Ecto neural progenitor cell (in vitro differentiated cells): ENCODE data around the gene COPS3.

ENCODE experiments used
- DNase-seq: peaks from one replicate; pipeline ENCODE4 v3.0.0-alpha.2; 2018; ENCODE audit warnings: low spot score

The COPS3 gene

DNA sequence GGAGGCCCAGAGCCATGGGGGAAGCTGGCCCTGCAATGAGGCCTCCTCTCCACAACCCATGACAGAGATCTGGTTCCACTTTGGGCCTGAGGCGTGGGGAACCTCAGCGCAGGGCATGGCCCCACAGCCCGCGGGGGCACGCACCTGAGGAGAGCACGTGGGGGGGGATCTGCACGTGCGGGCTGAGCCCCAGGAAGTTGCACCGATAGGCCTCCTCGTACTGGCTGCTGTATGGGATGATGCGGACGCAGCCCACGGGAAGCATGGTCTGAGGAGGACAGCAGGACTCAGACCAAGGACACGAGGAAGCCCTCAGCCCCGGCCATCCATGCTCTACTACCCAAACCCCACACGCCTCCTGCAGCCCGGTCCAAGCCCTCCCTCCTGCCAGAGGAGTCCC, 64.8 kb downstream of the COPS3 start:
- no peak for DNase-seq

DNA sequence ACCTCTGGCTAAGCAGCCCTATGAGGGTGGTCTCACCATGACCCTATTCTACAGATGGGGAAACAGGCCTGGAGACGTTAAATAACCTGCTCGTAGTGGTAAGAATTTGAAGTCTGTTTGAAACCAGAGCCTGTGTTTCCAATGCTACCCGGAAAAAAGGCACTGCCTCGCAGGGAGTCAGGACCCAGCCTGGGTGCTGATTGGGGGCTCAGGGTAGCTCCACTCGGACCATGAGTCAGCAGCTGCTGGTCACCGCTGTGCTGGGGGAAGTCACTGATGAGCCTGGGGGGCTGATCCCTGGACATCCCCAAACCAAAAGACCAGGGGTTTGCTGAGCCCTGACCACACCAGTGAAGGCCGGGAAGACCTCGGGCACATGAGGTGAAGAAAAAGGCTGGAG, 65.5 kb downstream of the COPS3 start:
- no peak for DNase-seq

DNA sequence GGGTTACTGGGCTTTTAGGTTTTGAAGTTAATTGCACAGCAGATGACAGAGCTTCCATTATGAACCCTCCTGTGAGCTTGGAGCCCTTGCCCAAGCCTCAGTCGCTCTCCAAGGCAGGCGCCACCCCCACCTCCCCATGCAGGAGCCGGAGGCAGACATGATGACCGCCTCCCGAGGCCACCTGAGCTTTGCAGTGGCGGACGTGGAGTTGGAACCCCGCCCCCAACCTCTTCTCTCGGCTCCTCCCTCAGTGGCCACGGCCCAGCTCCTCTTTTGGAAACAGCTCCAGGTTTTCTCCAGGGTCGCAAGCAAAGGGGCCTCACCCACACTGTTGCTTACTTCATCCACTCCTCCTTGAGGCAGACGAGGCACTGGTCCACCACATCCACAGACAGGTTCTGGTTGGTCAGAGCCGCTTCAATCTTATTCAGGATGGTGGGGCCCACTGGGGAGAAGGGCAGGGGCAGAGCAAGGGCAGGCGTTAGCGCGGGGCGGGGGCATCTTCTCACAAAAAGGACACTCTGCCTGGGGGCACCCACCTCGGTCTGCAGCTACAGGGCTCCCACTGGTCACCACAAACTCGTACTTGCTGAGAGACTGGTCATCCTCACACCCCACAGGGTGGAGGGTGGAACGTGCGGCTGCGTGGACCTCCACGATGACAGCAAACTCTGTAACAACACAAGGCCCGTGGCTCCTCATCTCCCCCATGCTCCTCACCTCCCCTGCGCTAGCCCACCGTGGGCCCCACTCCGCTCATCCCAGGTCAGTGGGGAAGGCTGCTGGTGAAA, 66.2 kb downstream of the COPS3 start:
- no peak for DNase-seq

DNA sequence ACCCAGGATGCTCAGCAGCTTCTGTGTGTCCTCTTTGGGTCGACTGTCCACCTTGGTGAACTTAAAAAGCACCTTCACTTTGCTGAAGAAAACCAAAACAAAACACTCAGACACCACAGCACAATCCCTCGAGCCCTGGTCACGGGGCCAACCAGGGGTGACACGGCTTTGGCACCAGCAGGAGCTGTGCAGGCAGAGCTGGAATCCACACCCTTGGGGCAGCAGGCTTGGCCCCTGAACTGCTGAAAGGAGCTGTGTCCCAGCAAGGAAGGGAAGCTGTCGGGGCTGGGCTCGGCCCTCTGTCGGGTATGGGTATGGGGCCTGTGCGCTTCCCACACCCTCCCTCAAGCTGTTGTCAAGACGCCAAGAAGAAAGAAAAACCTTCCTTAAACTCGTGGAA, 67.3 kb downstream of the COPS3 start:
- peak; percentile 47 for DNase-seq

DNA sequence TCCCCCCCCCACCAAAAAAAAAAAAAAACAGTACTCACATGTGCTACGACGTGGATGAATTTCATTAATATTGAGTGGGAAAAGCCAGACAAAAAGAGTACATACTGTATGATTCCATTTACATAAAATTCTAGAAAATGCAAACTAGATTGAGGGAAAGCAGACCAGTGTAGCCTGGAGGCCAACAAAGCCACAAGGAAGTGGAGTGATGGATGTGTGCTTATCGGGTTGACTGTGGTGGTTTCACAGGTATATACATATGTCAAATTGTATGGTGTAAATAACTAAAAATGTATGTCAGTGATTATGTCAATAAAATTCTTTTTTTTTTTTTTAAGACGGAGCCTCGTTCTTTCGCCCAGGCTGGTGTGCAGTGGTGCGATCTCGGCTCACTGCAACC, 73.0 kb downstream of the COPS3 start:
- no peak for DNase-seq

DNA sequence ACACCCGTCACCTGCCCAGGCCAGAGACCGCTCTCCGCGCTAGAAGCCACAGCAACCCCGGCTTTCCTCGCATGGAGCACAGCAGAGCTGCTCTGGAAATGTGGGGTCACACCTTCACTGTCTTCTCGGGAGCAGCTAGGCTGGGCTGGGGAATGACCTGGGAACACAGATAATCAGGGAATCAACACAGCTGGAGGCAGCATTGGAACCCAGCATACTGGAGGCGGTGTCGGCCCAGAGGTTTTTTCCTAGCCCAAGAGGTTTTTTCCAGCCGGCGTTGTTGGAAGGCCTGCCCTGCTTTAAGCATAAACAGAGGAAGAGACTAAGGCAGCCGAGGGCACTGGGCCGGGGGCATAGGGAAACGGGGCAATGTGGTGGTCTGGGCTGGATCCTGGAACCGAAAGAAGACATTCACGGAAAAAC, 74.1 kb downstream of the COPS3 start:
- no peak for DNase-seq

DNA sequence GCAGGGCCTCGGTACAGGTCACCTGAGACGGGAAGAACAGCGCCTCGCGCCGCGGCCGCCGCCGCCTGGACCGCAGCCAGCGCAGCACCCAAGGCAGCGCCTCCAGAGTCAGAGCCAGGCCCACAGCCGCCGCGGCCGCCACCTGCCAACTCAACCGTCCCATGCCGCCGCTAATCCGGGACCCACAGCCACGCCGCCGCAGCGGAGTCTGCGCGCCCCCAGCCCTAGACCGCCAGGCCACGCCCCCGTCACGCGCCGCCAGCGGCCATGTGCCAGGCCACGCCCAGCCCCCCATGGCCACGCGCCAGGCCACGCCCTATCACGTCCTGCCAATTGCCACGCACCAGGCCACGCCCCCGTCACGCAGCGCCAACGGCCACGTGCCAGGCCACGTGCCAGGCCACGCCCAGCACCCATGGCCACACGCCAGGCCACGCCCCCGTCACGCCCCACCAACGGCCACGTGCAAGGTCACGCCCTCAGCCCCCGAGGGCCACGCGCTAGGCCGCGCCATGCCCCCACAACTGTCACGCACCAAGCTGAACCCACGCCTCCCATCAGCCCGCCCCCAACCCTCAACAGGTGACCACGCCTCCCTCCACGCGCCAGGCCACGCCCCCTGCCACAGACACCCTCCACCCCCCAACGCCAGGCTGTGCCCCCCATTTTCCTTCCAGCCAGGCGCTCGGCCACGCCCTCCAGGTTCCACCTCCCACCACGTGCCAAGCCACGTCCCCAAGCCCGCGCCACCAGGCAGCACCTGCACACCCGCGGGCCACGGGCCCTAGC, 74.7 kb downstream of the COPS3 start, which contains the start of gene PLD6:
Gene PLD6 (minus strand): TSS at position 210 of the 789 bp plus-strand sequence. CDS start 47 bp downstream, at position 163.
- DNase-seq = peak; percentile 48

DNA sequence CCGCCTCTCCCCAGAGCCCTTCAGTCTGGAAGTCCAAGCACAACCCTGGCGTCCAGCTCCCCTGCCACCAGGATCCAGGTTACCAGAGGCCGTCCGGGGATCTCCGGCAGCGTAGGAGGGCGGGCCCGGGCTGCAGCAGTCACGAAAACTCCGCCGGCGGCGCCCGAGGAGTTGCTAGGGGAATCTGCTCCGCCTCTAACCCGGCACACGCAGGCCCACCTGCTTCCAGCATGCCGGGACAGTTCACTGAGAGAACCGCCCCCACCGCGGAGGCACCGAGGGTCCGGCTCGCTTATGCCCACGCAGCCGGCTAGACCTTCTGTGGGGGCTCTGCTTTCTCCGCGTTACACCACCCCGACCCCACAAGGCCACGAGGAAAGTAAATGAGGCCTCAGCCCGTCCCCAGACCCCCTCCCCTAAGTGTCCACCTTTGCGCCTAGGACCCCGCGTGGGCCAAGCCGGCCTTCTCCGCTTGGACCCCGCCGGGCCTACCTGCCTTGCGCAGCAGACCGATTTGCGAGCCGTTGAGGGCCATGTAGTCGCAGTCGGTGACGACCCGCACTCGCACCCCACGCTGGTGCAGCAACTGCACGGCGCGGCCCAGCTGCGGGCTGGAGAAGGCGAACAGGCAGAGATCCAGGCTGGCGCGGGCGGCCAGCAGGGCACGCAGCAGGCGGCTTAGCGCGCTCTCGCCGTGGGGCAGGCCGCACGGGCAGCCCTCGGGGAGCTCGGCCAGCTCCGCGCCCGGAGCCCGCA, 75.5 kb downstream of the COPS3 start:
- peak; percentile 51 for DNase-seq

DNA sequence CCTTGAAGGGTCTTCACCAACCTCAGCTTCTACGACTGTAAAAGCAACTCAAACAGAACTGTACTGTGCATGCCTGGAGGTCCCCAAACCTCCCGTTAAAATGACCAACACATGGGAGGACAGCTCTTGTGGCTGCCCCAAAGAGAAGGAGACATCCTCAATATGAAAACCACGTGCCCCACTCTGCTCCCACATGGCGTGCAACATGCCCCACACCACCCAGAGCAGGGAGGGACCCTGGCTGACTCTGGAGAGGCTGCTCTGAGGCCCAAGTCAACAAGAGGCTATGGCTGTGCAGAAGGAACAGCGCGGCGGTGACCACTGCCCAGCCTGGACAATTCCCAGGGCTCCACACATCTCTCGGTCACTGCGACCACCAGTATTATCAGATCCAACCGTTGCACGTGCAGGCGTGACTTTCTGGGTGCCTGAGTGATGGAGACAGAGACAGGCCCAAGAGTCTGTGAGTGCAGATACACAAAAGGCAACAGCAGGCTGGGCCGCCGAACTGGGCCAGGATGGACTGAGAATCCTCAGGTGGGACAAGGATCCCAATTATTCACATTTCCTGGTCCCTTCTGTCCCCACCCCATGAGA, 76.3 kb downstream of the COPS3 start:
- DNase-seq = no peak

DNA sequence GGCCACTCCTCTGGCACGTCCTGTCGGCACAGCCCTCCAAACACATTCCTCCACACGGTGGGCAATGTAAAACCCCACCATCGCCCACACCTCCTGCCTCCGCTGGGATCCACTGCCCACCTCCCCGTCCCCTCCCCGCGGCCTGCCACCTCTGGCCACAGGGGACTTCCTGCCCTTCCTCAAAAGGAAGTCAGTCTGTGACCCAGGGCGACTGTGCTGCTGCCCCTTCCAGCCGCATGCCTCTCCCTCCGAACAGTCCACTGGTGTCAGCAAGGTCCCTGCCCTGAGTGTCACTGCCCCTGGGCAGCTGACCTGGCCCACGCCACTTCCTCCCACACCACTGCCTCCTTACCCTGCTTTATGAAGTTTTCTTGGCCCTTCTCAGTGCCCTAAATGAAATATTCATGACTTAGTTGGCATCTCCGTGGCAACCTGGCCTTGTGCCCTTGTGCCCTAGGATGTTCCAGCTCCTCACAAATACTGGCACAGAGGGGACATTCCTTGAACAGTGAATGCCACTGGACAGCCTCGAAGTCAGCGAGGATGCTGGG, 76.9 kb downstream of the COPS3 start:
- no peak for DNase-seq

DNA sequence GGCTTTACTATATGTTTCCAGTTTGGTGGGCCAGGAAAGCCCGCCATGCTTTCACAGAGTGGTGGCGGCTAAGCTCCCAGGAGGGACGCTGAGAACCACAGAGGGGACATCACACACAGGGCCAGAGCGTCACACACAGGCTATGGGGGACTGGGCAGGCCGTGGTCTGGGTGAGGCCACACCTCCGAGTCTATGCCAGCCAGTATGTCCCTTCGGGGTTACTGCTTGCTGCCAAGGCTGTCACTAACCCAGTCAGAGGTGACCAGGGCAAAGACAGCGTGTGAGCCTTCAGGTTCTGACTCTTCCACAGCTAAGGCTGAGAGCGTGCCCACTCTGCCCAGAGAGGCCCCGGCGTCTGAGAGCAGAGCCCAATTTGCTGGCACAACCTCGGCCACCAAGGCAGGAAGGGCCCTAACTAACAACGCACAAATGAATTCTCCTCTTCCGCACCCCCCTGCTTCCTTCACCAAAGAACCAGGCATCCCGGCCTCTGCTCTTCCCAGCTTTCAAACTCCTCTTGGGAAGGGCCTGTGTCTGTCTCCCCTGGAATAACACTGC, 77.8 kb downstream of the COPS3 start:
- DNase-seq = no peak

DNA sequence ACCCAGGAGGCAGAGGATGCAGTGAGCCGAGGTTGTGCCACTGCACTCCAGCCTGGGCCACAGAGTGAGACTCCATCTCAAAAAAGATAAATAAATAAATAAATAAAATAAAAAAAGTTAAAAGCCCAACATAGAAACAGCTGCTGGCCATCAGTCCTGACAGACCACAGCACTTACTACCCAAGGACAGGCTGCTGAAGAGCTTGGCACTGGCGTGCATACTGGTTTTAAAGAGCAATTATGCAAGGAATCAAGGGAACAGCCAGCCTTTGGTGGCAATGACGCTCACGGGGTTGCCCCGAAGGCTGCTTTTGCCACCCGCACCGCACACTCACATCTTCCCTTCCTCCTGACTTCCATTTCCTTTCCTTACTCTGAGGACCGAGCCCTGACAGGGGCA, 79.1 kb downstream of the COPS3 start:
- no peak for DNase-seq

DNA sequence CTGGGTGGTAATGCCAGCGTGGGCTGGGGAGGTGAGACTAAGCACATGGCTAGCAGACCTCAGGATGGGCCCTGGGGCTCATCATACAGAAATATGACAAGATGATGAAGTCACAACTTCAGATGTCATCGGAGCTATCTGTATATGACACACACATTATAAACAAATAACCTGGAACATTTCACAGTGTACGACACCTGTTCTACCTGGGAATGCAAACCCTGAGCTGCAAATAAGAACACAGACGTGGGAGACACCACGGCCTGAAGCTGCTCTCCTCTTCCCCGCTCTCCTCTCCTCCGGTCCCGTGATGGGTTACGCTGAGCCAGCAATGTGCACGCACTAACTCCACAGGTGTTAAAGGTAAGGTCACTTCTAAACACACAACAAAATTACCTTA, 79.8 kb downstream of the COPS3 start:
- no peak for DNase-seq

DNA sequence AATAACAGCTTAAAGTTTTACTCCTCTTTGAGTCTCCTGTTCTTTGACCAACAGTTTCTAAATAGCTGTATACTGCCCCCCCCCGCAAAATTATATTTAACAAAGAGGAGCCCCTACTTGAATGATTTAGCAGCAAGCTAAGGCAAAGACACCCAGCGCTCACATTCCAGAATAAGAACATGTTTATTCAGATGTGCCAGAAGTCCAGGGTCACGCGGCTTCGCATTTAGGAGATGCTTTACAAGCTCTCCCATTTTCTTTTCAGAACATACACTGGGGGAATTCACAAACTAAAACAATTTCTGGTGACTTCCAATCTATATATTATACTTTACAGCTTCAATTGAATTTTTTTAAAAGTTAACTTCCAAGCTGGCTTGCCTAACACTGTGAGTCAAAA, 80.2 kb downstream of the COPS3 start:
- no peak for DNase-seq

DNA sequence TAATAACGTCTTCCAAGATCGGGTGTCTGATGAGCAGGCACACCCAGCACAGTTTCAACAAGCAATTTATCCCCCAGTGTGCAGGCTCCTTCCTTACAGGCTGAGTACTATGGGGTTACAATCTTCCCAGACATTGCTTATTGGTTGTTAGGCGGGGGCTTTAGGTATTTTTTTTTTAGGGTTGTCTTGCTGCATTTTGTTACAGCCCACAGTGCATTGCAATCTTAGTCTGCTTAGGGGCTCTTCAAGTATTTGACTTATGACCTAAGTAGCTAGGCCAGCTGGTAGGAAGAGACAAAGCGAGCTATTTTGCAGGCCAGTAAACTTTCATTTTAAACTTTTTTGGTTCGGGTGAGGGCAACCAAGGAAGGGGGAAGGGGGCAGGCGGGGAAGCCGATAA, 80.7 kb downstream of the COPS3 start:
- DNase-seq = no peak

DNA sequence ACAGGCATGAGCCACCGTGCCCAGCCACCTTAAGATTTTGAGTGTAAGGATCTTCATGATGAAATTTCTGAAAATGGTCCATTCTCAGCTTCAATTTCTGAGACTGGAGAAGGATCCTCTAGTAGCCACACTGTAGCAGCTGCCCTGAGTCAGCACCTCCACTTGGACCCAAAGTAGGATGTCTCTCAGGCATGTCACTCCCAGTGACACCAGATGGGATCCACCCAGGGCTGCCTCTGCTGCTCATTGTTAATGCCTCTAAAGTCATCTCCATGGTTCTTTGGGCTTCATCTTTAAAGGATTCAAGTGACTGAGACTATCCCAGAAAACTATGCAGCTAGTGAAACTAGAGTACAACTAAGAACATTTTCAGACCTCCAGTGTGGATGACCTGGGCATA, 82.8 kb downstream of the COPS3 start:
- no peak for DNase-seq

DNA sequence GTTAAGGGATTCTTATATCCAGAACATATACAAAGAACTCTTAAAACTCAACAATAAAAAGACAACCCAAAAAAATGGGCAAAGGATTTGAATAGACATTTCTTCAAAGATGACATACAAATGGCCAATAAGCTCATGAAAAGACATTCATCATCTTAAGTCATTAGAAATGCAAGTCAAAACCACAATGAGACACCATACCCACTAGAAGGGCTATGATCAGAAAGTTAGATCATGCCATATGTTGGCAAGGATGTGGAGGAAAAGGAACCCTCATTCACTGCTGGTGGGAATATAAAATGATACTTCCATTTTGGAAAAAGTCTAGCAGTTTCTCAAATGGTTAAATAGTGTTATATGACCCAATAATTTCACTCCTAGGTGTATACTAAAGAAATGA, 84.3 kb downstream of the COPS3 start:
- no peak for DNase-seq
